ENCODE data around the gene TIMM50. TPM values are rescaled to one million over a fixed set of nuclear protein-coding genes. Genes with fewer than 3 reads are reported as not detected.
"Not testable (repeated sequence)": the region's sequence is repeated elsewhere in the genome, so short reads cannot be mapped to it uniquely, and the experiment has no call there.

TIMM50 gene
- 159 and 162 TPM in 2 replicates for total RNA-seq (2014; rRNA removed; shearing (Covaris generic))

DNA sequence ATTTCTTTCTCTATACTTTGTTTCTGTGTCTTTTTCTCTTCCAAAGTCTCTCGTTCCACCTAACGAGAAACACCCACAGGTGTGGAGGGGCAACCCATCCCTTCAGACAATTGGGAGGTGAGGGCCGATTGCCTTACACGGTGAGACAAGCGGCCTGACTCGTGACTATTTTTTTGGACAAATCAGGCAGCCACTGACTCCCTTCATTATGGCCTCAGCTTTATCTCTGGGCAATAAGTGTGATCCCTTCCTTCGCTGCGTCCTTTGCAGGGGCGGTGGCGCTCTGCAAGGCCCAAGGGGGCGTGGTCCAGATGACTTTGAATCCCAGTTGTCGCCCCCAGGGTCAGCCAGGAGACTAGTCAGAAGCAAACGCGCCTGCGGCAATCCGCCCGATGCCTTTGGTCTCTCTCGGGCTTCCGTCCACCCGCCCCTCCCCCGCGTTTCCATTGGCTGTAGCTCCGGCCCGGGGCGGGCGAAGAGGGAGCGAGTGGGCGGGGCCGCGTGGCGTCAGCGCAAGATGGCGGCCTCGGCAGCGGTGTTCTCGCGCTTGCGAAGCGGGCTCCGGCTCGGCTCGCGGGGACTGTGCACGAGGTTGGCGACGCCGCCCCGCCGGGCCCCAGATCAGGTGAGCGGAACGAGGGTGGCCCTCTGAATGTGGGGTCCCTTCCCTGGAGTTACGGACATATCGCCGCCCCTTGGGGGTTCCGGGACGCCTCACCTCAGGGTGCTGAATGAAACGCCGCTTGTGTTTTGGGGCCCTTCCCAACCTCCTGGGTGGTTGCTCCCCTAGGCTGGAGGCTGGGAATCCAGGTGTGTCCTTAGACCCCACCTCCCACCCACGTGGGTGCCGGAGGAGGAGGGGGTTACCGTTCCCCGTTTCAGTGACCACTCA lies at the start of gene TIMM50:
Gene TIMM50 (plus strand): TSS at position 502 of the 892 bp plus-strand sequence. CDS start 16 bp downstream, at position 518.
- in situ Hi-C loops (cut with HindIII; ENCODE audit: low sequenced_read_pairs): no loop called here

DNA sequence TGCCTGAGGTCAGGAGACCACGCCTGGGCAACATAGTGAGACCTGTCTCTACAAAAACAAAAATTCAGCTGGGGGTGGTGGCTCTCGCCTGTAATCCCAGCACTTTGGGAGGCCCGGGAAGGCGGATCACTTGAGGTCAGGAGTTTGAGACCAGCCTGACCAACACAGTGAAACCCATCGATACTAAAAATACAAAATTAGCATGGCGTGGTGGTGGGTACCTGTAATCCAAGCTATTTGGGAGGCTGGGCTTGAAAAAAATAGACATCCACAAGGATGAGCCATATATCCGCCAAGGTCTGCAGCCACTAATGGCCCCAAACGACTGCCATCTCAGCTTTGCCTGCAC lies 48.0 kb upstream of the TIMM50 start:
- in situ Hi-C loops (cut with HindIII; ENCODE audit: low sequenced_read_pairs): no loop called here
- no peak for DNase-seq (ENCODE audit: low spot score)

More for the DNA sequence above, at the start of gene TIMM50:
- peak; percentile 94 for DNase-seq (ENCODE audit: low spot score)

- no peak for DNase-seq (ENCODE audit: low spot score)
- in situ Hi-C loops (cut with HindIII; ENCODE audit: low sequenced_read_pairs): no loop called here
Measured at GRCh38 chr19:39433480-39434079, 47.1 kb upstream of the TIMM50 start.

- no peak for DNase-seq (ENCODE audit: low spot score)
- in situ Hi-C loops (cut with HindIII; ENCODE audit: low sequenced_read_pairs): no loop called here
Measured at GRCh38 chr19:39434123-39435076, 46.2 kb upstream of the TIMM50 start.

DNA sequence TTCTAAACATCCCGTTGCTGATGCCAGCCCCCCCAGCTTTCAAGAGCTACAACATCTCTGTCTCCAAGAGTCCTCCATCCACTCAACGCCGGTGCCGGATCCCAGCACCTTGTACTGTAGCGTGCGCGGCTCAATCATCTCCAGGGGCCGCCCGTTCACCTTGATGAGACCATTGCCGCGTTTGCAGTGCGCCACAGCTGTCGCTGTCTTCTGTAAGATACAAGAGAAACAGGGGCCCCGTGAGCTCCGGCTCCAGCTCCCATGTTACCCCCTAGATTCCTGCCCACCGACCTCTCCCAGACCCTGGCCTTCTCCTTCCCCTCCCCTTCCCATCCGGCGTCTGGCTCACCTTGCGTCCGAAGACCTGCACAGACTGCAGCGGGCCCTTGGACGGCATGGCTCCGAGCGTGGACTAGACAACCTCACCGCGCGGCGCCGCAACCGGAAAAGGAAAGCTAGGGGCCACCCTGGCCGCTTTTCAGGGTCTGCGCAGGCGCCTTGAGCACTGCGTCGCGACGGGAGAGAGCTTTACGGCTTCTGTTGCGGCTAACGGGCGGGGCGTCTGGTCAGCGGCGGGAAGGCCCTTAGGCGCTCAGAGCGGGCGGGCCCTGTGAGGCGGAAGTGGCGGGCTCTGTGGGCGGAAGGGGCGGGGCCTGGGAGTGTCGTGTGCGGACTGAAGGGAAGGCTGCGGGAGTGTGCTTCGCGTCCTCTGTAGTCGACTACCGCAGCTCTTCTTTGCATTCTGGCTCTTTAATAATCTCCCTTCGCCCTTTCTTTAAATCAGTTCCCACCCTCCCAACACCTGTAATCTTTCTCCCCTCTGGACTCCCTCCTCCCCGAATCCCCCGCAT lies 44.9 kb upstream of the TIMM50 start, which contains the start of gene RPS16:
Gene RPS16 (minus strand): TSS at position 451 of the 851 bp plus-strand sequence. CDS start 54 bp downstream, at position 397.
- in situ Hi-C loops (cut with HindIII; ENCODE audit: low sequenced_read_pairs): no loop called here
- DNase-seq (ENCODE audit: low spot score): peak; percentile 98

- DNase-seq (ENCODE audit: low spot score): no peak
- in situ Hi-C loops (cut with HindIII; ENCODE audit: low sequenced_read_pairs): no loop called here
Measured at GRCh38 chr19:39436350-39436716, 44.3 kb upstream of the TIMM50 start.

GRCh38 chr19:39438270-39438934 lies 42.2 kb upstream of the TIMM50 start:
- no peak for DNase-seq (ENCODE audit: low spot score)
- in situ Hi-C loops (cut with HindIII; ENCODE audit: low sequenced_read_pairs): no loop called here

DNA sequence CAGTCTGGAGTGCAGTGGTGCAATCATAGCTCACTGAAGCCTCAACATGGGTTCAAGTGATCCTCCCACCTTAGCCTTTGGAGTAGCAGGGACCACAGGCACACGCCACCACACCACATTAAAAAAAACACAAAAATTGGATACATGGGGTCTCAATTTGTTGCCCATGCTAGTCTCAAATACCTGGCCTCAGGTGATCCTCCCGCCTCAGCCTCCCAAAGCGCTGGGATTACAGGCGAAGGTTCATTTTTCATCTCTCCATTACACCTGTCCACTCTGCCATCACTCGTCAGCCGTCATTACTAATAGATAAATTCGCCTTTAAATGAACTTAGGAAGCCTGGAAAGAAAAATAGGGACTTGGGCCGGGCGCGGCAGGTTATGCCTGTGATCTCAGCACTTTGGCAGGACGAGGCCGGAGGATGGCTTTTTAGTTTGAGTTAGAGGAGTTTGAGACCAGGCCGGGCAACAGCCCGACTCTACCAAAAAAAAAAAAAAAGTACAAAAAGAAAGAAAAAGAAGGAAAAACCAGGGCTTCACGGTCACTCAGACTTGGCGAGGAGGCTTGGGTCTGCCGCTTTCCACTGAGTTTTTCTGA lies 35.9 kb upstream of the TIMM50 start:
- no peak for DNase-seq (ENCODE audit: low spot score)
- in situ Hi-C loops (cut with HindIII; ENCODE audit: low sequenced_read_pairs): no loop called here

GRCh38 chr19:39445196-39446111 lies 35.2 kb upstream of the TIMM50 start, which contains the start of gene SUPT5H:
TSS of gene SUPT5H (plus strand) at chr19:39445582. CDS start at chr19:39445891, 309 bp downstream.
- in situ Hi-C loops (cut with HindIII; ENCODE audit: low sequenced_read_pairs): no loop called here
- DNase-seq (ENCODE audit: low spot score): peak; percentile 97

GRCh38 chr19:39446365-39447084 lies 34.1 kb upstream of the TIMM50 start:
- DNase-seq (ENCODE audit: low spot score): no peak
- in situ Hi-C loops (cut with HindIII; ENCODE audit: low sequenced_read_pairs): no loop called here

GRCh38 chr19:39448271-39448670 lies 32.4 kb upstream of the TIMM50 start:
- in situ Hi-C loops (cut with HindIII; ENCODE audit: low sequenced_read_pairs): no loop called here
- DNase-seq (ENCODE audit: low spot score): no peak

DNA sequence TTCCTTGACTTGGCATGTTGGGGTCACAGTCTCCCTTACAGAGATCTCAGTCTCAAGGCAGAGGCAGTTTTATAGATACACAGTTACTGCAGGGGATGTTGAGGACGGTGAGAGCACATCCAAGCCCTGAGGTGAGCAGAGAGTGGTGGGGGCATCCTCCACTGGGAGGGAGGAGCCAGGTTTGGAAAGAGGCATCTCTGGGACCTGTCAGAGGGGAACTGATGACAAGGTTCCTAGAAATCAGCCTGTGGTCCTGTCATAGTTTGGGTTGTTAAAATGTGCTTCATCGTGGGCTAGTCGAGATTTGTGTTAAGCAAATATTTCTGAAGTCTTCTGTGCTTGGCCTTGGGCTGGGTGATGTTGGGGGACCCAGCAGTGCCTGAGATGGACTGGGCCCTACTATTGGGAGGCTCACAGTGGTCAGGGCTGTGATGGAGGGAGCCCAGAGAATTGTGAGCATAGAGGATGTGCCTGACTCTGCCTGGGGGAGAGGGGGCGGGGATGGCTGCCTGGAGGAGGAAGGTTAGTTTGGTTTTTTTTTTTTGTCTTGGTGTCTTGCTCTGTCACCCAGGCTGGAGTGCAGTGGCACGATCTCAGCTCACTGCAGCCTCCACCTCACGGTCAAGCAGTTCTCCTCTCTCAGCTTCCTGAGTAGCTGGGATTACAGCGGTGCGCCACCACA lies 31.4 kb upstream of the TIMM50 start:
- in situ Hi-C loops (cut with HindIII; ENCODE audit: low sequenced_read_pairs): no loop called here
- DNase-seq (ENCODE audit: low spot score): no peak

- in situ Hi-C loops (cut with HindIII; ENCODE audit: low sequenced_read_pairs); DNase-seq (ENCODE audit: low spot score): not testable (repeated sequence)
Measured at GRCh38 chr19:39451257-39451656, 29.4 kb upstream of the TIMM50 start.

DNA sequence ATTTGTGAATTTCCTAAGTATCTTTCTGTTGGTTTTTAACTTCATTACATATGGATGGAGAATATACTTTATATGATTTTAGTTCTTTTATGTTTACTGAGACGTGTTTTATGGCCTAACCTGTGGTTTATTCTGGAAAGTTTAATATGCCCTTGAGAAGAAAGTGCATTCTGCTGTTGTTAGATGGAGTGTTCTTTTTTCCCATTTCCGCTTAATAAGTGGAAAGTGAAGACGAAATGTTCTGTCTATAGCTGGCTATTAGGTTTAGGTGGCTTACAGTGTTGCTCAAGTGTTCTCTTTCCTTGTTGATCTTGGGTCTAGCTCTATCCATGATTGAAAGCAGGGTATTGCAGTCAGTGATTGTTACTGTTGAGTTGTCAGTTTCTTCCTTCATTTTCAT lies 17.2 kb upstream of the TIMM50 start:
- in situ Hi-C loops (cut with HindIII; ENCODE audit: low sequenced_read_pairs): no loop called here
- no peak for DNase-seq (ENCODE audit: low spot score)

DNA sequence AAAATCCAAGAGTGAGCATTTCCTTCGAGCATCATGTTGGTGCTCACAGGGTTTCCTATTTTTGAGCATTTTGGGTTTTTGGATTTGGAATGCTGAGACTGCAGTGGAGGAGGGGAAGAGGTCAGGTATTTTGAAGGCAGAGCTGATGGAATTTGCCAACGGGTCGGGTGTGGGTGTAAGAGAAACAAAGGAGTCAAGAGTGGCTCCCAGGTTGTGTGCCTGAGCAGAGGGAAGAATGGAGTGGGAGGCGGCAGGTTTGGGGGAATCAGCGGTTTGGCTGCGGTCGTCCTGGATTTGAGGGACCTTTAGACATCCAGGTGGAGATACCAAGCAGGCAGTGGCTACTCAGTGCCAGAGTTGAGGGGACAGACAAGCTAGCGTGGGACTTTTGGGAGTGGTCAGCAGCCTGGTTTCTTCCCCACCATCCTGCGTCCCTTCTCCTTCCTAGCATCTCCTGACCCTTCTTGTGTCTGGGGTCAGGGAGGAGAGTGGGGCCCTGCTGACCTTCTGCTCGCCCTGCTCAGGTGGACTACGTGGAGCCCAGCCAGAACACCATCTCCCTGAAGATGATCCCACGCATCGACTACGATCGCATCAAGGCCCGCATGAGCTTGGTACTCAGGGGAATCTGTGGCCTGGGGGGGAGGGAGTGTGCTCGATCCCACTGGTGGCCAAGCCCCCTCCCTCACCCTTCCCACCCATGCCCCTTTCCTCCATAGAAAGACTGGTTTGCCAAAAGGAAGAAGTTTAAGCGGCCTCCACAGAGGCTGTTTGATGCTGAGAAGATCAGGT lies 14.5 kb upstream of the TIMM50 start:
- in situ Hi-C loops (cut with HindIII; ENCODE audit: low sequenced_read_pairs): no loop called here
- DNase-seq (ENCODE audit: low spot score): no peak

Data from G401 (cell line).